Activated CD4-positive, CD25-positive, alpha-beta regulatory T cell (primary cell): ENCODE results near the gene GADD45G.

ENCODE experiments used
- DNase-seq, 4 experiments: peaks; one replicate each; lab custom pipeline; 2025; lab: John Stamatoyannopoulos, UW

The GADD45G gene

DNA sequence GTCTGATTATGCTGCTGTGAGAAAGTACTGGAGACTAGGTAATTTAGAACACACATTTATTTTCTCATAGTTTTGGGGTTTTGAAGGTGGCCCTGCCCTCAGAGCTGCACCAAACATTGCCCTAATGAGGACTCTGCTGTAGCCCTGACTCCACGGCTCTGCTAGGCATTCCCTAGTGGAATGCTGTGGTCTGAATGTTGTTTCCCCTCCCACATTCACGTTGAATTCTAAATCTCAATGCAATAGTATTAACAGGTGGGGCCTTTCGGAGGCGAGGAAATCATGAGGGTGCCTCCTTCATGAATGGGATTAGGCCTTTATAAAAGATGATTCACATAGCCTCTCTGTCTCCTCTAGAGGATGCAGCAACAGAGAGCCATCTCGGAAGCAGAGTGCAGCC lies 25.7 kb downstream of the GADD45G start:
- DNase-seq, result no peak

DNA sequence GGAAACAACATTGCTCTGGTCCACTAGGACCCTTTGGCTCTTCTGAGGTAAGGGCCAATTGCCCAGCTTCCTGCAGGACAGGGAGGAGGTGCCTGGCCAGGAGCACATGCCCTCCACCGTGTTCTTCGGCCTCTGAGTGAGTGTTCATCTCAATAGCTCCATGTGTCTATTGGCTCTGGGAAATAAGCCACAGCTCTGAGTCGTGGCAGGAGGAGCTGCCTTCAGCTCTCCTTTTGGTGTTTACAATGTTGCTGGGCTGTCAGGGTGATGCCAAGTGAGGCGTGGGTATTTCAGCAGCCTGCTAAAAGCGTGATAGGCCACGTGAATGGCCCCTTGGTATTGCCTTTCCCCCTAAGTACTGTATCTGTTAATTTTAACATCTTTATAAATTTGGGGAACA lies 26.6 kb downstream of the GADD45G start:
- DNase-seq, result no peak

DNA sequence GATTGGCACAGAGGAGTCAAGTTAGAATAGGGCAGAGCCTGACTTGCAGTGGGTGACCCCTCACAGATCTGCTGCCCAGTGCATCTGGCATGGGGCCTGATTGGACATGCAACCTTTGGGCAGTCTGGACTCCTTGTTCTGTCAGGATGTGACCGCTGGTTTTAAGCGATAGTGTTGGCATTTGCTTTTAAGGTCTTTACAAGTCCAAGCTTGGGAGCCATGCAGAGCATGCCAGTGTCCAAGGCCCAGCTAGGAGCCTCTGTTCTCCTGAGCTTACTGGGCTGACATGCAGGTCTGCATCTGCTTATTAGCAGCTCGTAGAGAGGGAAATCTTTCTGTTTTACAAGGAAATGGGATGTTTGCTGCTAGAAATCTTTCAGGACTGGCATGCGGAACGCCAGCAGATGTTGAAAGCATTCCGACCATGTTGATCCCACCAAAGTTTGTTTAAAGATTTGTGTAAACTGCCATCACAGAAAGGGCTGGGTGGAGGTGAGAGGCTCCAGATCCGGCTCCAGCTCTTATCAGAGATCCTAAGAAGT lies 27.5 kb downstream of the GADD45G start:
- DNase-seq, result no peak

DNA sequence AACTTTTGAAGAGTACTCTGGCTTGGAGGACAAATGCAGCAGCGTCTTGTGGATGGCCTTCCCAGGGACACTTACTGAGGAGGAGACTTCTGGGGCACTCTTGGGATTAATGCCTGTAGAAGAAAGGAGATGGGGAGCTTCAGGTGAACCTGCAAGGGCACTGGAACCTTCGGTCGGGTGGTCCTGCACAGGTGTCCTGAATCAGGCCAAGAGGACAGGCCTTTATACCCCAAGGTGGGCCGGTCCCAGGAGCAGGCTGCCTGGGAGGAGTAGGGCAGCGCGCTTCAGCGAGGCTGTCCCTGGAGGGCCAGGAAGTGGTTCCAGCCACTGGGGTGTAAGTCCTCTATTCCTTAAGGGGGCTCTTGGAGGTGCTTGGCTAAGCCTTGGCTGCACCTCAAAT lies 27.9 kb downstream of the GADD45G start:
- DNase-seq, result no peak

DNA sequence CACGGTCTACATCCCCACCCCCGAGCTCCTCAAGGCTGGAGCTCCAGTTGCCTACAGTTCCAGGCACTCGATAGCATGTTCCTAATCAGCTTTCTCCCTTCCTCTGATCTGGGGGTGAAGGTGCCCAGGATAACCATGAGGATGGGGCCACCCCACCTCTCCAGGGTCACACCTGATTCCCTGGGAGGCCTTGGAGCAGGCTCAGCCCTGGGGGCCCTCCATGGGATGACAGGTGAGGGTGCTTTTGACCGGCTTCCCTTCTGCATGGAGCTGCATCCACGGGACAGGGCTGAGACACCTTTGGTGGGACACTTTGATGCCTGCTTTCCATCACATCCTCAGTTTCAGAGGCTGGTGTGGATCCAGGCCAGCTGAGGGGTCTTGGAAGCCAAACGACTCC lies 28.6 kb downstream of the GADD45G start:
- DNase-seq, result no peak

DNA sequence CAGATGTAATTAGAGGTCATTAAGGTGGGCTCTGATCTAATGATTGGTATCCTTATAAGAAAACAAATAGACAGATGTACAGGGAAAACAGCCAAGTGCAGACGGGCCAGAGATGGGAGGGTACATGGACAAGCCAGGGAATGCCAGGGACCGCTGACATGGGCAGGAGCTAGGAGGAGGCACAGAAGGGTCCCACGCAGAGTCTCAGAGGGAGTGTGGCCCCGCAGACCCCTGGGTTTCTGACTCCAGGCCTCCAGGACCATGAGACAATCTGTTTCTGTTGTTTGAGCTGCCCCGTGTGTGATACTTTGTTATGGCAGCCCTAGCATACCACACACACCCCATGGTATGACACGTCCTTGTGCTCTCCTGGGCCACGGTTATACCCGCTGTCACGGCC lies 29.1 kb downstream of the GADD45G start:
- DNase-seq, result no peak

DNA sequence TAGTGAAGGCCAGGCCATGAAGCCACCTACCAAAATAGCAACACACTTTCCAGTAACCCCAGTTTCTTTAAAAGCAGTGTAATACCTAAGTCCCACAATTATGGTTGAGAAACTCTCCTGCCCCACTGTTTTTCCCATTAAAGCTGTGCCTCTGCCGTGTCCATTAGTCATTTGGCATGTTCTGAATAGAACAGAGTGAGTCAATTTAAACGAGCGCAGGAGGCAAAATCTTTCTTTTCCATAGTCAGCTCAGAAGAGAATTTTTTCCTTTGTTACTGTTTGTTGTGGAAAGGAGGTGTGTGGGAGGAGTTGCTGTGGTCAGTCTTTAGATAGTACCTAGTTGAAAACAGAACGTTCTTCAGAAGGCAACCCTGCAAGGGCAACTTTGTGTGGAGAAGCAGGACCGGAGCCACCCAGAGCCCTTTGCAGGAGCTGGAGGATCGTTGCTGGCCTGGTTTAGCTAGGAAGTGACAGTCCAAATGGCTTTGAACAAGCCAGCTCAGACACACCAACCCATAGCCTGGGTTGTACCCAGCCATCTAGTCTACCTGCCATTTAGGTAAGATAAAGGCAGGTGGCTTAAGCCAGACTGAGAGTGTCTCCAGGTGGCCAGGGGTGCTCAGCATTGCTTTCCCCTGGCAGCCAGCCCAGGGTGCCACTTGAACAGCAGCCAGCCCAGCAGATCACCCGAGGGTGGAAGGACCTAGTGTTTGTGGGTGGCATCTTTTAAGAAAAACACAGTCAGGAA lies 30.4 kb downstream of the GADD45G start:
- DNase-seq, result no peak

DNA sequence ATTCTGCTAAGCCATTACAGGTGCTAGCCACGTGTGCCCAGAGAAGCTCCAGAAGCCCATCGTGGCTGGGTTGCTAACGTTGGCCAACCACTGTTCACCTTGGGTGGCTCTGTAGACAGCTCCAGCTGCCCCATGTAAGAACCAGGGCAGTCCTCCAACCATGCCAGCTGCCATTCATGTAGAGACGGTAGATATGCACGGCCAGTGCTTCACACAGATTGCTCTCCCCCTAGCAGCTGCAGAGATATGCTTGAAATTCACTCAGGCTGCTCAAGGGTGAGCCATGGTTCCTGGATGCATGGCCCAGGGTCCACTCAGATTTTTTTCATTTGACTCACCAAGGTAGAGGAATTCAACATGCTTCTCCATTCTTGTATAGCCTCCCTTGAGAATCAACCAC lies 31.0 kb downstream of the GADD45G start:
- DNase-seq, result no peak

DNA sequence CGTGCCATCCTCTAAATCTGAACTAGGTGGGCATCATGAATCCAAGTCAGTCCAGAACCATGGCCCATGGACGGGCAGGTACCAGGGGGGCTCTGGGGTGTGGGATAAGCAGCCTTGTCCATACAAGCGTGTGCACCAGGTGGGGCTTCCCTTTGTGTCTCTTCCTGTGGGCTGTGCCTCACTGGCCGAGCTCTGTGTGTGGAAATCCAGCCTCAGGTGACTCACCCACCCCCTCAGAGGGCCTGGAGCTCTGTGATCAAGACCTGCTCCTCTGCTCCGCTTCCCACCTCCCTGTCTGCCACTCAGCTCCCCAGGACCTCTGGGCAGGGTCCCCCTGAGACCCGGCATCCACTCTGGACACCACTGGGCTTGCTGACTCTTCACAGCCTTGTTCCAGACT lies 33.0 kb downstream of the GADD45G start:
- DNase-seq, result no peak

DNA sequence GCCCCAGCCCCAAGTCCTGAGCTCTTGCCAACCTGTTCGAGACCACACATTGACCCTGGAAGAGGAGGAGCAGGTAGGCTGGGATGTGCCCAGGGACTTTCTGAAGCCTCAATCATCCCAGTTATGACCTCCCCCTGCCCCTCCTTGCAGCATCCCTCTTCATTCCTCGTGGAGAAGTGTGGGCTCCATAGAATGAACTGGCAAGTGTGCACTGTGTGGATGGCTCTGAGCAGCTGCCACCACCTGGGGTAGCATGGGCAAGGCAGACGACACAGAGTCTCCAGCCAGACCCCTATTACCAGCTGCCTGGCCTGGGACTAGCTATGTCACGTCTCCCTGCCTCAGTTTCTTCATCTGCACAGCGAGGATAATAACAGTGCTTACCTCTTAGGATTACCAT lies 33.5 kb downstream of the GADD45G start:
- no peak for DNase-seq

DNA sequence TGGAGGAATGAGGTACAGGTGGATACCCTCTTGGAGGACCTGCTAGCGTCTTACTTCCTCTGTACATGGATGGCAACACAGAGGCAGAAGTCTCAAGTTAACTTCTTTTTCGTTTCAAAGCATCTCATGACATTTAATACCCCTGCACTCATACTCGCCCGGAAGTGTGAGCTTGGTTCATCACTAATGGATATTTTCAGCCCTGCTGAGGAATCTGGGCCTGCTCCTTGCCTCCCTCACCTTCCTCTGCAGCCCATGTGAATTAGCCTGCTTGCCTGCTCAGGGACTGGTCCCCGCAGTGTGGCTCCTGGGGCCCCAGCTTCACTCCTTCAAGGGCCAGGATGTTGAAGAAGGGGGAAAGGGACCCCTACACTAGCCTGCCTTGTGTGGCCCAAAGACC lies 34.1 kb downstream of the GADD45G start:
- no peak for DNase-seq

DNA sequence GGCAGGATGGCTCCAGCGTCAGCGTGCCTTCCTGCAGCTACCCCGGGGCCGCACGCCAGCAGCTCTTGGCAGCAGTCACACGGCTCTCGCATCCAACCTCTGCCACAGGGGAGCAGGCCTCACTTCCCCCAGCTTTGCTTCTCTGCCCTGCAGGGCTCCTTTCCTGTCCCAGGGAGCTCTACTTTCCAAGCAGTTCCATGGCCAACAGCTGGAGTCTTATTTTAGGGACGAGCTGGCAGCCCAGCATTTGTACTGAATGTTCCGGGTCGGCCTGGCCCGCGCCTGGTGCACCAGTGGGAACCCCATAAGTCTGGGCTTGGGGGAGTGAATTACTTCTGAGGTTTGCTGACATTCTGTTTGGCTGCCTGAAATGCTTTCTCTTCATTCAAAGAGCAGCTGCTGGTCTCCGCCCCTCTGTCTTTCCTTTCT lies 34.6 kb downstream of the GADD45G start:
- DNase-seq, result no peak

DNA sequence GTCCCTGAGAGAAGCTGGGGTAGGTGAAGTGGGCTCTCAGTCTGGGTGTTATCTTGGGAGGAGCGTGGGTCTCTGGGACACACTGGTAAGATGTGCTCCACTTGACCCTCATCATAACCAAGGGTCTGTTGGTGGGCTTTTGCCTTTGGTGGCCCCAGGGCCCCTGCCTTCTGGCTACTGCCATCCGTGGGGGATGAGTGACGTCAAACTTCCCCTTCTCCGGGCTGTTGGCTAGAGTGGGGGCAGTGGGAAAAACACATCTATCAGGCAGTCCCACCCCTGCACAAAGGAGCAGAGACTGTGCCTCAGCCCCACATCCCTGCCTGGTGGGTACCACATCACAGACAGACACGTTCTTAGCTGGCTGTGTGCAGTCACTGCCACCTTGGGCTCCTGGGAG lies 35.1 kb downstream of the GADD45G start:
- no peak for DNase-seq

DNA sequence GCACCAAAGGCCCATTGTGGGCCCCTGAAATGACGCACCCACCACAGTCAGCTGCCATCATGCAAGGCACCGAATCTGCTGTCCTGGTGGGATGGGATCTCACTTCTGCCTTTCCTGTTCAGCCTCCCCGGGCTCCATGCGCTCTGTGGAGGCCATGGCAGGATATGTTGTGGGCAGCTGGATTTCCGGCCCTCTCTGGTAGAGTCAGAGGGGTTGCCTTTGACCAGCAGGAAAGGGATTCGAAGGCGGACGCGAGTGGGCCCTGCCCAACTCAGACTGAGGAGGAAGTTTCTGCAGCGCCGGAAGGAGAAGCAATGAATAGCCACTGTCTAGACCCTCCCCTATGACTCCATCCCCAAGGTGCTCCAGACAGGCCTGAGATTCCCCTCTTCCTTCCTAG lies 35.5 kb downstream of the GADD45G start:
- no peak for DNase-seq

DNA sequence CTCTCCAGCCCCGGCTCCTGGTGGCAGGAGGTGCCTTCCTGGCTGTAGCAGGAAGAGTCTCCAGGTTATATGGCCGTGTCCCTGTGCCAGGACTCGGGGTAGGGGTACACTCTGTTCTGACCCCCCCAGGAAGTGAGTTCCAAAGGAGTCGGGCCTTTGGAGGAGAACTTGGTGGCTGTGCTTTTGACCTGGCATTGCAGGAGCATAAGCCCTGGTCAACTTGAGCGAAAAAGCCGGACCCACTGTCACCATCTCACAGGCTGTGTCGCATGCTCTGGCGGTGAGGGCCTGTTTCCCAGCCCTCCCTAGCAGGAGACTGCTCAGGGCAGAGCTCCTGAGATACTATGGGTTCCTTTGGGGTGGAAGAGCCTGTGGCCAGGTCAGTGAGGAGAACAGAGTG lies 36.0 kb downstream of the GADD45G start:
- DNase-seq, result no peak

DNA sequence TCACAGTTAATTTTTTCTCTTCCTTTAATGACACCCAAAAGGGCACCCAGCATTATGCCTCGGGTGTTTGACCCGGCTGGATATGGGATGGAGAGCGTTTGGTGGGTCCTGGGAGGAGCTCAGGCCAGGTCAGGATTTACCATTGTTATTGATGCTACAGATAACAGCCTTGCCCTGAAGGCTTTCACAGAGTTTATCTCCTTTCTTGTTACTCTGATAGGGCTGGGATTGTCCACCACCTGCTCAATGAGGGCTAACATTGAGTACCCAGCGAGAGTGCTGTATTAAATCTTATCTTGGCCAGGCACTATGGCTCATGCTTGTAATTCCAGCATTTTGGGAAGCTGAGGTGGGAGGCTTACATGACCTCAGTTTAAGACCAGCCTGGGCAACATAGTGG lies 37.2 kb downstream of the GADD45G start:
- no peak for DNase-seq

DNA sequence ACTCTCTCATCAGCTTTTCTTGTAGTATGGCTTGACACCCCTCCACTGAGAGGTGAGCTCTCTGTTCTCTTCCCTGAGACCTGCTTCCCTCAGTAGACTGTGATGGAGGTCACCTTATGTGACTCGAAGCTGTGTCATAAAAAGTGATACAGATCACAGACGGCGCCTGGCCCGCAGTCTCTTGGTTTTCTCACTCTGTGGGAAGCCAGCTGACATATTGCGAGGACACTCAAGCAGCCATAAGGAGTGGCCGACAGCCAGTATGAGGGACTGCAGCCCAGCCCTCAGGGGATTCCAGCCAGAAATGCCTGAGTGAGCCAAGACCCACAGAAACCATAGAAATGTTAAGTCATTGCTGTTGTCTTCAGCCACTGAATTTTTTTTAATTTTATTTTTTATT lies 38.0 kb downstream of the GADD45G start:
- no peak for DNase-seq

DNA sequence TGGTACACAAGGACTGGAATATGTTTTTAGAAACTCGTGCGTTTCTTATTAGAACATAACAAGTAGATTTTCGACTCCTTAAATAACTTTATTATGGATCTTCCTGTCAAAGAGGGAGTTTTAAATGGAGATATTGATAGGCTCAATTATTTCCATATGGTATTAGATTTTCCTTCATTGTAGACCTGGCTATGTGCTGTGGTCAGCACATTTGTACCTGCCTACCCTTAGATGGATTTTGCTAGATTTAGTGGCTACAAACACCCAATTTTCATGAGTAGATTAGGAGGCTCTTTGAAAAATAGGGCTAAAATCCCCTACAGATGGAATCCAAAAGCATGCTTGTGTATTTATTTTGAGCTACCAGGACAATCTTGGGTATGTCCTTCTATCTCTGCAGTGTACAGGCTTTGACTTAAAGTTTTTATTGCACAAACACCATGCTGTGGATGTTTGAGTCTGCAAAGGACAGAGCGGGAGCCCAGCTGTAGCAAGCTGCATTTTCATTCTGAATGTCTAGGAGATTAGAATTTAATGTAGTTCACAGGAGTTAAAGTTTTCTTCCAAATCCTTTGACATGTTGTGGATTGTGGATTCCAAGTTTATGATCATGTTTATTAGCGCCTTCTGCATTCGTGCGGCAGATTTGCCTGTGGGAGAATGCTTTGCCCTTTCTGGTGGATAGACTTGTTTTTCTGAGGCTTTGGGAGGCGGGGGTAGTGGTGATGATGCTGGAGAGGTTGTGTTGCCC lies 41.6 kb downstream of the GADD45G start:
- no peak for DNase-seq

DNA sequence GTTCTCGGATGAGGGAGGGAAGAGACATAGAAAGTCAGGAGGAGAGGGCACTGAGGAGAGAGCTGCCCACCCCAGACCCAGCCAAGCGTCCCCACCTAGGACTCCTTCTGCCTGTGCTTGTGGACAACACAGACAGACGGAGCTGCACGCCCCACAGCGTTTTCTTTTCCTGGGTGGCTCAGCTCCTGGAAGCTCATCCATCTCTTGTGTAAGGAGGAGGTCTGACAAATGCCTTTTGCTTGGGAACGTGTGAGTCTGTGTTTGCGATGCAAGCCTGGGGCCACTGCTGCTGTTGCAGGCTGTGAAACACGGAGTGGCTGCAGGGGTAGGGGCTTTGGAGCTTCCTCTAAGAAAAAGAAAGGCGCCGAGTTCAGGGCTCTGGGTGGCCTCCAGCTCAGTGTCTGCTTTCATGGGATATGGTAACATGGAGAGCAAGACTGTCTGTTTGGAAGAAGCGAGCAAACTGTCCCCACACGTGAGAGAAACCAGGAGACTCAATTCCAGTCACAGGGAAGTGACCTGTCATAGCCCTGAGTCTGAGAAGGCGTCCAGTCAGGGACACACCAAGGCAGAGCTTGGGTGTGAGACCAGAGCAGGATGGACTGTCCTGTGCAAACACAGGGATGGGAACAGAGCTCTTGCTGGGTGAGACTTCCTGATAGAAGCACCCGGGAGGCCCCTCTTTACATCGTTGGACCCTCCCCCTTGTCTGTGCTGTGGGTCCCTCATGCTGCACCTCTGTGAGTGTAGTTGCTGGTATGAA lies 42.7 kb downstream of the GADD45G start:
- no peak for DNase-seq

DNA sequence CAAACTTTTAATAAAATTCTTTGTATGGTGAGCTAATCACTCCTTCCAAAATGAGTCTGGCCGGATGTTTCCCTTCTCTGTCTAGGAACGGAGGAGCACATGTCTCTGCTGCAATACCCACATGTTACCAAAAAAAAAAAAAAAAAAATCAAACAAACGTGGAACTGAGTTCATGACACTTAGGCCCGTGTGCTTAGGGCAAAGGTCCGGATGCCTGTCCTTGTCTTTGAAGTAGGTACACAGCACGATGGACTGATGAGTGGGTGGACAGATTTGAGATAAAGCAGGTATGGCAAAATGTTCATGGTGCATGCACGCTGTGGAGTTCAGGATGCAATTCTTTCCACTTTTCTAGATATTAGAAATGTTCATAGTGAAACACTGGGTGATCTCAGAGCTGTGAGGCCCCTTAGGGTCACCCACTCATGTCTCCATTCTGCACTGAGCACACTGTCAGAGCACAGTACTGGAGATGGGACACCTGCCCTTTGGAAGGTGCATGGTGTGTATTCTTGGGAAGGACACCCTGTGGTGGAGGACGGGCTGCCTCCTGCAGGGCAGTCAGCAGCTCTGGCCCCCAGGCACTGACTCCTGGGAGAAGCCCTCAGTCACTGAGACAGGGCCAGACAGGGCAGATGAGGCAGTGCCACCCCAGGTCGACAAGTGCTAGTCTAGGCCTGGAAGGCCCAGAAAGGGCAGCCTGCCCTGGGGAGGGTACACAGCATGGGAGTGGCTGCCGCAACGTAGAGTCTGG lies 43.6 kb downstream of the GADD45G start:
- DNase-seq, result no peak

DNA sequence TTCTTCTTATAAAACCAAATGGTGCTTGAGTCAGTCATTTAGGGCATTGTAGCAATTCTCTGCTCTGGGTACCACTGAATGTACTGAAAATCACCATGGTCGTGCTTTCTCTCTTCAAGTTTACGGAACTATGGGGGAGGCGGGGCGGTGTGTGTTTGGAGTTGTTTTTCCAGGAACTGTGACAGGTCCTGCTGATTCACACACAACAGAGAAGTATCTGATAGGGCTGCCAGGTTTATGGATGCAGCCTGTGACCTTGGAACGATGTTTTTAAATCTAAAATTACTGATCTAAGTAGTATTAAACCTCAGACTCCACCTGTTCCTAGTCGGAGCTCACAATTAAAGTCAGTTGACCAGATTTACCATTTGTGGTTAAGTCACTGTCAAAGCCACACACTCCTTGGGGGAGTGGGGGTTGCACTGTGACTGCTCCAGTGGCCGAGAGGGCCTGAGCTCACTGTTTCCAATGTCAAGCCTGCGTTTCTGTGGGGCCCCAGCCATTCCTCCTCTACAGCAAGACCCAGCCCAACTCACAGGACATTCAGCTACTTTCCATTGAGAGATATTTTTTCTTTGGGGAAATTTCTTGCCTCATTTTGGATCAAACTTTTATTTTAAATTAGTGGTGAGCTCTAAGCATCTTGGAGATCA lies 44.4 kb downstream of the GADD45G start:
- no peak for DNase-seq
